NCI-H2227 (cell line): ENCODE results near the gene B9D2.
"Not testable (repeated sequence)": the region's sequence is repeated elsewhere in the genome, so short reads cannot be mapped to it uniquely, and the experiment has no call there.

Source experiments
- DNase-seq: peaks from one replicate; lab custom pipeline; 2025; ENCODE audit not compliant: unreplicated experiment; lab: John Stamatoyannopoulos, UW

Gene B9D2, protein sequence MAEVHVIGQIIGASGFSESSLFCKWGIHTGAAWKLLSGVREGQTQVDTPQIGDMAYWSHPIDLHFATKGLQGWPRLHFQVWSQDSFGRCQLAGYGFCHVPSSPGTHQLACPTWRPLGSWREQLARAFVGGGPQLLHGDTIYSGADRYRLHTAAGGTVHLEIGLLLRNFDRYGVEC

DNA sequence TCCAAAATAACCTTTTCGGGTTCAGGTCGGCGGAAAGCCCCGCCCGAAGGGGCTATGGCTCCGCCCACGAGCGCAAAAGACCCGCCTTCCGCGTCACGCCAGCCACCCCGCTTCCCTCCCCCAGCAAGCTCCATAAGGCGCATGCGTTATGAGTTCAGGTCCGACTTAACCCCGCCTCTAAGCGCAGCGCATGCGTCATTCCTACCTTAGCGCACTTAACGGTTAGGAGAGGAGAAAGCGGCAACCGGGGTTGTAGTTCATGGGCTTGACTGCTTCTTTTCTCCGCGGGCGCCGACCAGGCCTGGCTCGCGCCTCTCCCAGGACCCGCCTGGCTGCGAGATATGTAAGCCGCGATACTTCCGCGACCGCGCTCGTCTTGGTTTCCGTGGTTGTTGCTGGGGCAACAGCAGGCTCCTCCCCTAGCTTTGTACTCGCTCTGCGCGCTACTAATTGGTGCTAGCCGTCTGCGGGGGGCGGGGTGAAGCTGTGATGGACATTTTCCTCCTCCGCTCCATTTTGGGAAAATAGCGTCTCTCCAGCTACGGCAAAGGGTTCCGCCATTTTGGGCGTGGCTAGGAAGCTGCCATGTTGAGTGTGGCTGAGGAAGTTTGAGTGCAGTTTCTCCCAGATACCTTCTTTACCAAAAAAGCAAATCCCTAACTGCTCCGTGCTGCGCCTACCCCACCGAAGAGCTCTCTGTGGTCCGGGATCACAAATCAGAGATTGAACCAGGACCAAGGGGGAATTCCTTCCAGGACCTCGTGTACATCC is at the start of gene B9D2:
TSS of gene B9D2 (minus strand) at position 397 of the 771 bp plus-strand sequence. CDS start 630 bp downstream, outside the sequence.
- peak; percentile 100 for DNase-seq

DNA sequence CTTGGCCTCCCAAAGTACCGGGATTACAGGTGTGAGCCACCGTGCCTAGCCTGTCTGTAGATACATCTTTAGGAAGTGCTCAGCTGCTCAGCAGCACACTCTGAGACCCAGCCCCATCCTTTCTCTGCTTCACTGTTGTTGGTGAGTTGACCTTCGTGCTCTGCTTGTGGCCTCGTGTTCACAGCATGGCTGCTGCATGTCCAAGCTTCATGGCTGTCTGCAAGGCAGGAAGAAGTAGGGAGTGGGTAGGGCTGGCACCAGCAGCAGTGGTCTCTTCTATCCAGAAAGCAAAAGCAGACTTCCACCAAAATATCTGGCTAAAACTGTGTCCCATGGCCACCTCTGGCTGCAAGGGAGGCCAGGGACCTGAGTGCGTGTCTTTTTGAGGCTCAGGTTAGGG is 49.0 kb upstream of the B9D2 start:
- no peak for DNase-seq

DNA sequence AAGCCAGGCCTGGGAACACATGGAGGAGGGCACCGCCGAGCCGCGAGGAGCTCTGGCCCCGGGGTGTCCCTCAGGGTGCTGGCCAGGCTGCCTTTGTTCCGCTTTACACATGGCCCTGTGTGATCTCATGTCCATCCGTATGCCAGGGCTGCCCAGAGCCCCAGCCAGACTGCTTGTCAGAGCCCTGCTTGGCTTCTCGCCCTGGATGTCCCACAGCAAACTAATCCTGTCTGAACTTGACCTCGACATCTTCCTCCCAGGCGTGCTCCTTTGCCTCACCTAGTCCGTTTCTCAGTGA is 48.0 kb upstream of the B9D2 start:
- DNase-seq, result no peak

DNA sequence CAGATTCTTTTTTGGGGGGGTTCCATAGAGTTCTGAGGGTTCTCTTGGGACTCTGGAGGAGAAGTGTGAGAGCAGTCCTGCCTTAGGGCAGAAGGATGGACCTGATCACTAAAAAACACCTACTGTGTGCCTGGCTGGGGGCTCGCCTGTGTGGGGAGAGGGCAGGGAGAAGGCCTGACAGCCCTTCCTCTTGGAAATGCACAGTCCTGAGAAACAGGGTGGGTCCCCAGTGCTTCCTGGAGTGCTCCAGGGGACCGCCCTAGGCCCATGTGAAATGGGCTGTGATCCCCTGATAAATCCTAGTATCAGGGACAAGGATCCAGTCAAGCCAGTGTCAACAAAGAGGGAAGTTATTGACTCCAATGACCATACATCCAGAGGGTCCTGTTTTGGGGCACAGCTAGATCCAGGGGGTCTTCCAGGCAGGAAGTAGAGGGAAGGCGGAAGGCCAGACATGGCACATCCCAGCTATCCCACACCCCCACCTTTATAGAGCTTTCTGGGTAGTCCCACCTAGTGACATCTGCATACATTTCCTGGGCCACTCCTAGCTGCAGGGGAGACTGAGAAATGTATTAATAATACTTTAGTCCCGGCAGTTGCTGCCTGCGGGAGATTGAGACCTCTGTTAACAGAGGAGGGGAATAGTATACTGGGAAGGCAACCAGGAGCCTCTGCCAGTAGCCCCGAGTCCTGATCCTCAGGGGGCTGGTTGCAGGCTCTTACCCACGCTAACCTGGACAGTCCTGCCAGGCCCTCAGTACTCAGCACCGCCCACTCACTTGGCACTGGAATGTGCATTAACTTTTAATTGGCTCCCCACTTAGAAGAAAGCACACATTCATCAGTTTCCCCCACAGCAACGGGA is 47.4 kb upstream of the B9D2 start:
- no peak for DNase-seq

GRCh38 chr19:41410336-41411054 is 46.5 kb upstream of the B9D2 start:
- DNase-seq, result no peak

GRCh38 chr19:41409288-41409687 is 45.3 kb upstream of the B9D2 start:
- DNase-seq, result no peak

DNA sequence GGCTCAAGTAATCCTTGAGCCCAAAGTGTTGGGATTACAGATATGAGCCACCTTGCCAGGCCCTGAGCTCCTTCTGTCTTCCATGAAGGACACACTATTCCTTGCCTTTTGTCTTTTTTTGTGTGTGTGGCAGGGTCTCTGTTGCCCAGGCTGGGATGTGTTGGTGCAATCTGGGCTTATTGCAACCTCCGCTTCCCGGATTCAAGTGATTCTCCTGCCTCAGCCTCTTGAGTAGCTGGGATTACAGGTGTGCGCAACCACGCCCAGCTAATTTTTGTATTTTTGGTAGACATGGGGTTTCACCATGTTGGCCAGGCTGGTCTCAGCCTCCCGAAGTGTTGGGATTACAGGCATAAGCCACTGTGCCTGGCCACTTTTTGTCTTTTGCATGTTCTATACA is 44.9 kb upstream of the B9D2 start:
- DNase-seq, result not testable (repeated sequence)

DNA sequence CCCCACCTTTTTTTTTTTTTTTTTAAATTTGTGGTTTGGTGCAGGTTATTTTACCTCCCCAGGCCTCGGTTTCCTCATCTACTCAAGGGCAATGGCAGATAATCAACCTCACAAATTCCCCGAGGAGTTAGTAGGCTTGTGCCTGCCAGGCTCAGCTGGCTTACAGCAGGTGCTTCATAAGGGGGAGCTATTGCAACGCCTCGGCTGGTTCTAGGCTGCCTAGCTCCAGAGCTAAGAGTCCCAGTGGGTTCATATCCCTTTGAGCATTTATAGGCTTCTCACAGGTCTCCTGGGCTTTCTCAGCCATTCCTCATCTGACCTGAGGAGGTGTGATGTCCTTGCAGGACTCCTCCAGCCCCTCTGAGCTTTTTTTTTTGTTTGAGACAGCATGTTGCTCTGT is 44.3 kb upstream of the B9D2 start:
- no peak for DNase-seq

DNA sequence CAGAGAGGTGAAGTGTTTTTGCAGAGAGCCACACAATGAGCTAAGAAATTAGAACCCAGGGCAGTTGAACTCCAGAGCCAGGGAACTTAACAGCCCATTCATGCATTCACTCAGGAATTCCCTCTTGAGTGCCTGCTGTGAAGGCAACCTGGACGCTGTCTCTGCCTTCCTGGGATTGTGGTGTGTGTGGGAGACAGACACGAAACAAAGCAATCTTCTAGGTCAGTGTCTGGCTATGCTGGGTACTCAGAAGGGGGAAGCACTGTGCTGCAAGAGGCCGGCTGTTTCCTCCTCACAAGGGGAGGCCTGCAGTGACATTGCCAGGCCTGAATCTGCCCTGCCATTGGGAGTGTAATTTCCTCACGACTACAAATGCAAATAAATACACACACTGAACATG is 43.3 kb upstream of the B9D2 start:
- no peak for DNase-seq

DNA sequence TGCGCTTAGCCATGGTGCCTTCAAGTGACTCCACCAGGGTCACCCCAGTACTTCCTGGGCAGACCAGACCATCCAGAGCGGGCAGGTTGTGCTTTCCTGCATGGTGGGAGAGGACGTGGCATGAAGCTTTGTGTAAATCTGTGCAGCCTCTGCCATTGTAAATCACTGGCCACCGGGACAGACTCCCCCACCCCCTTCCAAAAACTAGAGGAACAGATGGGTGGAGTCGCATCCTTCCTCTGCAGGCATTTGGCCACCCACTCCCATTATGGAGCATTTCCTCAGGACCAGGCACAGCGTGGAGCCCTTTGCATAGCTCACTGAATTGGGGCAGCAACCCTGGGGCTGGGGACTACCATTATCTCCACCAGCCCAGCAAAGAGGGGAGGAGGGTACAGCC is 41.8 kb upstream of the B9D2 start:
- no peak for DNase-seq

- no peak for DNase-seq
Observed at GRCh38 chr19:41403181-41403970, 39.4 kb upstream of the B9D2 start.

- DNase-seq, result no peak
Observed at GRCh38 chr19:41402010-41402409, 38.1 kb upstream of the B9D2 start.

- DNase-seq, result no peak
Observed at GRCh38 chr19:41401483-41401882, 37.5 kb upstream of the B9D2 start.

DNA sequence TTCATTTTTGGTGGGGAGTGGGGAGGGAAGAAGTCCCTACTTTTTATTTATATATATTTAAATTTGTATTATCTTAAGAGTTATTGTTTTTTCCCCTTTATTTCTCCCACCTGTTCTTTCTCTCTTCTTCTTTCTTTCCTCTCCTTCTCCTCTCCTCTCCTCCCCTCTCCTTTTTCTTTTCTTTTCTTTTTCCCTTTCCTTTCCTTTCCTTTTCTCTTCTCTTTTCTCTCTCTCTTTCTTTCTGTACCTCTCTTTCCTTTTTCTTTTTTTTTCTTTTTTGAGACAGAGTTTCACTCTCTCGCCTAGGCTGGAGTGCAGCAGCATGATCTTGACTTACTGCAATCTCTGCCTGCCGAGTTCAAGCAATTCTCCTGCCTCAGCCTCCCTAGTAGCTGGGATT is 35.6 kb upstream of the B9D2 start:
- no peak for DNase-seq

- no peak for DNase-seq
Observed at GRCh38 chr19:41399091-41399490, 35.1 kb upstream of the B9D2 start.

- peak; percentile 39 for DNase-seq
Observed at GRCh38 chr19:41398598-41398997, 34.6 kb upstream of the B9D2 start.

DNA sequence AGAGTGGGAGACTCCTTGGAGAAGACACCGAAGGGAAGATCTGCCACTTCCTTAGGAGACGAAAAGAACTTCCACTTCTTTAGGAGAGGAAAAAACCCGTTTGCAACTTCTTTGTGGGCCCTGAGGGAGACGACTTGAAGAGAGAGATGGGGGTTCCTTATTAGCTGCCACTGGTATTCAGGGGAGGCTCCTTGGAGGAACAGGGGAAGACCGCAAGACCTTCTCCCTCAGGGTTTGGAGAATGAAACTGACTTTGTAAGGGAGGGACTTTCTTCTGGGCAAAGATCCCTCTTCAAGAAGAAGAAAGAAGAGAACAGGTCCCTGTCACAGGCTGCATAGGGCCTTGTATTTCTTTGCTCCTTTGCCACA is 34.1 kb upstream of the B9D2 start:
- no peak for DNase-seq

- peak; percentile 100 for DNase-seq
Observed at GRCh38 chr19:41397086-41398049, 33.4 kb upstream of the B9D2 start, which contains the start of the genes BCKDHA and EXOSC5. BCKDHA (plus strand) TSS chr19:41397818; CDS start chr19:41397828, 10 bp downstream. EXOSC5 (minus strand) TSS chr19:41397359; CDS start chr19:41397328, 31 bp downstream.

- DNase-seq, result no peak
Observed at GRCh38 chr19:41395355-41395754, 31.4 kb upstream of the B9D2 start.
